Upper lobe of left lung (tissue), 6 donors: ENCODE data around the gene SNU13. TPM values are rescaled to one million over a fixed set of nuclear protein-coding genes. Genes with fewer than 3 reads are reported as not detected.

ENCODE experiments used
- ATAC-seq, 2 donors: fragments of 200-7000 bp; cut with Tn5 transposase; one replicate each; pipeline ENCODE4 v1.9.1; 2022; ENCODE audit warnings: mild to moderate bottlenecking in 2 of 2, moderate library complexity in 2 of 2; ENCODE audit not compliant: low FRiP score in 2 of 2
- DNase-seq, 2 donors: peaks; one replicate each; pipeline ENCODE4 v3.0.0-alpha.2; 2019 to 2020
- H3K27ac ChIP-seq, 4 donors: fragments of 200-600 bp; sonication (generic); one replicate each; pipeline ENCODE4 v1.5.1; 2016 to 2019
- H3K27me3 ChIP-seq, 4 donors: fragments of 200-600 bp; sonication (generic); one replicate each; pipeline ENCODE4 v1.5.1; 2017 to 2019
- H3K36me3 ChIP-seq, 4 donors: fragments of 200-600 bp; sonication (generic); one replicate each; pipeline ENCODE4 v1.5.1; 2016 to 2019
- H3K4me1 ChIP-seq, 4 donors: fragments of 200-600 bp; sonication (generic); one replicate each; pipeline ENCODE4 v1.5.1; 2018 to 2019
- H3K4me3 ChIP-seq, 4 donors: fragments of 200-600 bp; sonication (generic); one replicate each; pipeline ENCODE4 v1.5.1; 2017 to 2019; ENCODE audit warnings: mild to moderate bottlenecking in 2 of 4, moderate library complexity in 1 of 4
- H3K9me3 ChIP-seq, 4 donors: fragments of 200-600 bp; sonication (generic); one replicate each; pipeline ENCODE4 v1.5.1; 2018 to 2019
- EP300 ChIP-seq, 4 donors: sonication (generic); formaldehyde crosslinking; IDR thresholded peaks; one replicate each; pipeline ENCODE4 v1.5.1; 2017; ENCODE audit warnings: antibody characterized with exemption in 4 of 4, control low read depth in 2 of 4
- POLR2A ChIP-seq, 4 donors: fragments of 450-650 bp; IDR thresholded peaks; one replicate each; pipeline ENCODE4 v1.5.1; 2016 to 2017; ENCODE audit warnings: antibody characterized with exemption in 4 of 4, mild to moderate bottlenecking in 2 of 4
- POLR2AphosphoS5 ChIP-seq, 2 donors: sonication (generic); formaldehyde crosslinking; IDR thresholded peaks; one replicate each; pipeline ENCODE4 v1.5.1; 2017; ENCODE audit warnings: antibody characterized with exemption in 2 of 2
- WGBS, 2 donors: methylation state at CpG; one replicate each; pipeline ENCODE4 v1.1.5; 2017 to 2018; 5-methylcytosine and 5-hydroxymethylcytosine counted together
- total RNA-seq, 6 donors: library from RNA; depleted of rRNA in 4 of 6; stranded (reverse); fragments of >200 nt in 4 of 6; gene quantifications; one replicate each; pipeline versions ENCODE4 v1.1.0 to v1.2.1, GENCODE V29; 2016 to 2021
- TF ChIP-seq, protein P1 (sequence below), 6 experiments: fragments of 450-650 bp in 4 of 6; fragments of 200-600 bp in 2 of 6; sonication (generic) in 2 of 6; IDR thresholded peaks; one replicate each; pipeline ENCODE4 v1.5.1; 2016 to 2019; ENCODE audit warnings: antibody characterized with exemption in 6 of 6
- donor health status: DM: no; HTN: no; CAD: no; lungs with moderate emphysema.
- donor health status: DM: no; HTN: yes; CAD: no; lungs with severe emphysema.

SNU13 gene
- total RNA-seq, 6 donors from 2014 or later: 40.9 to 124 (median 92.0) TPM

DNA sequence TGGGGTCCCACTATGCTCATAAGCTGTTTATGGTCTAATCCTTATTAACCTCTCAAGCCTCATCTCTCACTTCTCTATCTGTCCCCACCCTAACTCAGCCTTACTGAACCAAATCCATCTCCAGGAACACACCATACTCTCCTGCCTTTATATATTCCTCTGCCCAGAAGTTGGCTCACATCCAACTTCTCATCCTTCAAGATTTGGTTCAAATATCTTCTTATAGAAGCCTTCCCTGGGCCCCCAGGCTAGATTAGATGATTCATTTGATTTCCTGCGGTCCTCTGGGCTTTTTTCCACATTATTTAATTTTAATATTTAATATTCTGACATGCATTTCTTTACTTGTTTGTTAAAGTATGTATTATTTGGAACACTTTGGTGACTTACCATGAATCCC is 33.8 kb upstream of the SNU13 start:
- 50 to 68% methylated on average over 1 of the region's 1 CpG for WGBS, 2 donors
- TF ChIP-seq, protein P1, sequence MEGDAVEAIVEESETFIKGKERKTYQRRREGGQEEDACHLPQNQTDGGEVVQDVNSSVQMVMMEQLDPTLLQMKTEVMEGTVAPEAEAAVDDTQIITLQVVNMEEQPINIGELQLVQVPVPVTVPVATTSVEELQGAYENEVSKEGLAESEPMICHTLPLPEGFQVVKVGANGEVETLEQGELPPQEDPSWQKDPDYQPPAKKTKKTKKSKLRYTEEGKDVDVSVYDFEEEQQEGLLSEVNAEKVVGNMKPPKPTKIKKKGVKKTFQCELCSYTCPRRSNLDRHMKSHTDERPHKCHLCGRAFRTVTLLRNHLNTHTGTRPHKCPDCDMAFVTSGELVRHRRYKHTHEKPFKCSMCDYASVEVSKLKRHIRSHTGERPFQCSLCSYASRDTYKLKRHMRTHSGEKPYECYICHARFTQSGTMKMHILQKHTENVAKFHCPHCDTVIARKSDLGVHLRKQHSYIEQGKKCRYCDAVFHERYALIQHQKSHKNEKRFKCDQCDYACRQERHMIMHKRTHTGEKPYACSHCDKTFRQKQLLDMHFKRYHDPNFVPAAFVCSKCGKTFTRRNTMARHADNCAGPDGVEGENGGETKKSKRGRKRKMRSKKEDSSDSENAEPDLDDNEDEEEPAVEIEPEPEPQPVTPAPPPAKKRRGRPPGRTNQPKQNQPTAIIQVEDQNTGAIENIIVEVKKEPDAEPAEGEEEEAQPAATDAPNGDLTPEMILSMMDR (IDR thresholded peaks at IDR 0.05): no peak
- TF ChIP-seq POLR2AphosphoS5 (IDR thresholded peaks at IDR 0.05) (no peak), POLR2A (IDR thresholded peaks at IDR 0.05) (no peak), EP300 (IDR thresholded peaks at IDR 0.05) (no peak)
- H3K36me3 ChIP-seq: no peaks in the 10 kb centered on the region
- no peak overlapping the region for H3K27ac ChIP-seq
- no peak overlapping the region for H3K4me3 ChIP-seq
- H3K9me3 ChIP-seq: no peaks in the 10 kb centered on the region
- DNase-seq (no peak), ATAC-seq (no peak)
- H3K4me1 ChIP-seq: no peaks in the 10 kb centered on the region
- H3K27me3 ChIP-seq: no peaks in the 10 kb centered on the region

DNA sequence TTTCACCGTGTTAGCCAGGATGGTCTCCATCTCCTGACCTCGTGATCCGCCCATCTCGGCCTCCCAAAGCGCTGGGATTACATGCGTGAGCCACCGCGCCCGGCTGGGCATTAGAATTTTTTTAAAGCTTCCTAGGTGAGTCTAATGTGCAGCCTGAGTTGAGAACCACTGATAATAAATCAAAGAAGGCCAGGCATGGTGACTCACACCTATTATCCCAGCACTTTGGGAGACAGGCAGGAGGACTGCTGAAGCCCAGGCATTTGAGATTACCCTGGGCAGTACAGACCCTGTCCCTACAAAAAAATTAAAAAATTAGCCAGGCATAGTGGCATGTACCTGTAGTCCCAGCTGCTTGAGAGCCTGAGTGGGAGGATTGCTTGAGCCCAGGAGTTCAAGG is 24.3 kb upstream of the SNU13 start:
- ATAC-seq (no peak), DNase-seq (no peak)
- Histone ChIP-seq H3K27ac (no peak overlapping the region), H3K36me3 (no peaks in the 10 kb centered on the region), H3K9me3 (no peaks in the 10 kb centered on the region), H3K4me1 (no peaks in the 10 kb centered on the region), H3K4me3 (no peak overlapping the region), H3K27me3 (no peaks in the 10 kb centered on the region)
- WGBS, 2 donors: 93 to 94% methylated on average over 9 of the region's 9 CpGs
- TF ChIP-seq POLR2A (IDR thresholded peaks at IDR 0.05): no peak
- TF ChIP-seq POLR2AphosphoS5 (IDR thresholded peaks at IDR 0.05): no peak
- TF ChIP-seq EP300 (IDR thresholded peaks at IDR 0.05): no peak
- TF ChIP-seq, protein P1 (IDR thresholded peaks at IDR 0.05): no peak

DNA sequence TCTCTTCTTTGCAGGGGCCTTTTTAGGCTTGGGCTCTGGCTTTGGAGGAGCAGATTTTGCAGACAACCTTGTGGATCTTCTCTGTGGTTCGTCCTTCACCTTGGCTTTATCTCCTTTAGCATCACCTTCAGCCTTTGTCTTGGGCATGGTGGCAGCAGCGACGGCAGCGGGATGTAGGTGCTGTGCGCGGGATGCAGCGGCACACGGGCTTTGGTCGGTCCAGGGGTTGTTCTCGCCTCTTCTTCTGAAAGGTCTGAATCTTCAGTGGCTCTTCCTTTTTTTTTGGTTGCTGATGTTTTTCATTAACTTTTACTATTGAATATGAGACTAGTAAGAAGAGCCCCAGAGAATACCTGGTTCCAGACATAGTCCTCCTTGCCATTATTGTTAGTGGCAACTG is 20.7 kb upstream of the SNU13 start:
- Histone ChIP-seq H3K36me3 (no peaks in the 10 kb centered on the region), H3K4me1 (no peaks in the 10 kb centered on the region), H3K9me3 (no peaks in the 10 kb centered on the region), H3K4me3 (no peak overlapping the region), H3K27me3 (no peaks in the 10 kb centered on the region), H3K27ac (no peak overlapping the region)
- DNase-seq (peak in 1 of 2 donors; percentile 46), ATAC-seq (no peak)
- 89 to 94% methylated on average over 10 of the region's 10 CpGs for WGBS, 2 donors
- no peak for TF ChIP-seq EP300 (IDR thresholded peaks at IDR 0.05)

DNA sequence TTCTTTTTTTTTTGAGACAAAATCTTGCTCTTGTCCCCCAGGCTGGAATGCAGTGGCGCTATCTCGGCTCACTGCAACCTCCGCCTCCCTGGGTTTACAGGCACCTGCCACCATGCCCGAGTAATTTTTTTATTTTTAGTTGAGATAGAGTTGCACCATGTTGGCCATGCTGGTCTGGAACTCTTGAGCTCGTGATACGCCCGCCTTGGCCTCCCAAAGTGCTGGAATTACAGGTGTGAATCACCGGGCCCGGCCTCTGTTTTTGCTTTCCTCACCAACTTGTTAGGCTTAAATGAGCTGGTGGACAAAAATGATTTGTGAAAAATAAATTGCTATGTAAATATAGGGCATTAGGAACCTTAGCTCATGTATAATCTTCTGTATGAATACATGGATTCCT is 14.1 kb upstream of the SNU13 start:
- no peak overlapping the region for H3K4me3 ChIP-seq
- WGBS, 2 donors: 94% methylated on average over 9 of the region's 9 CpGs
- H3K4me1 ChIP-seq: peaks cover 7 to 9% (median 7%) of the 10 kb centered on the region in 4 donors
- ATAC-seq (no peak), DNase-seq (no peak)
- no peaks in the 10 kb centered on the region for H3K36me3 ChIP-seq
- TF ChIP-seq POLR2A (IDR thresholded peaks at IDR 0.05): no peak
- no peak for TF ChIP-seq POLR2AphosphoS5 (IDR thresholded peaks at IDR 0.05)
- TF ChIP-seq, protein P1 (IDR thresholded peaks at IDR 0.05): no peak
- TF ChIP-seq EP300 (IDR thresholded peaks at IDR 0.05): no peak
- no peak overlapping the region for H3K27ac ChIP-seq
- H3K27me3 ChIP-seq: no peaks in the 10 kb centered on the region
- H3K9me3 ChIP-seq: no peaks in the 10 kb centered on the region

DNA sequence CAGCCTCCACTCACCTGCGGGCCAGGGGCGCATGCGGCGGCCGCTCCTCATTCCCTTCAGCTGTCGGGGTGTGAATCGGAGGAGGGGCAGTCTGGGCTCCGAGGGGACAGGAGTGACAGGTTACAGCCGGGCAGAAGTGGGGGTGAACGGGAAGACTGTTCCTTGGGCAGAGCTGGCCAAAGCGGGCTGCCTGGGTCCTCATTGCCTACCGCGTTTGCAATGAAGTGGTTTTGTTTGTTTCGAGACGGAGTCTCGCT is 11.4 kb upstream of the SNU13 start:
- no peaks in the 10 kb centered on the region for H3K36me3 ChIP-seq
- no peaks in the 10 kb centered on the region for H3K27me3 ChIP-seq
- no peaks in the 10 kb centered on the region for H3K9me3 ChIP-seq
- DNase-seq (no peak), ATAC-seq (no peak)
- 94 to 97% methylated on average over 16 of the region's 16 CpGs for WGBS, 2 donors
- TF ChIP-seq, protein P1 (IDR thresholded peaks at IDR 0.05): no peak
- TF ChIP-seq EP300 (IDR thresholded peaks at IDR 0.05): no peak
- TF ChIP-seq POLR2AphosphoS5 (IDR thresholded peaks at IDR 0.05): no peak
- TF ChIP-seq POLR2A (IDR thresholded peaks at IDR 0.05): no peak
- no peak overlapping the region for H3K4me3 ChIP-seq
- no peak overlapping the region for H3K27ac ChIP-seq
- H3K4me1 ChIP-seq: peaks cover 14 to 19% (median 18%) of the 10 kb centered on the region in 4 donors
